ENCODE data around the gene OPCML.

The OPCML gene

GRCh38 chr11:133560472-133560855 lies 28.2 kb upstream of the OPCML start:
- TF ChIP-seq TCF4 (CRISPR knock-in tag; IDR thresholded peaks at IDR 0.05; ENCODE audit: borderline replicate concordance) = no peak
- no peak for TF ChIP-seq TSHZ2 (CRISPR knock-in tag; IDR thresholded peaks at IDR 0.05)
- TF ChIP-seq CSRNP3 (CRISPR knock-in tag; IDR thresholded peaks at IDR 0.05) = no peak
- no peak for TF ChIP-seq ISL1 (CRISPR knock-in tag; IDR thresholded peaks at IDR 0.05)
- TF ChIP-seq ZNF8 (CRISPR knock-in tag; IDR thresholded peaks at IDR 0.05) = no peak
- TF ChIP-seq ZFP30 (CRISPR knock-in tag; IDR thresholded peaks at IDR 0.05) = no peak
- TF ChIP-seq ZNF565 (CRISPR knock-in tag; conservative IDR thresholded peaks at IDR 0.05; ENCODE audit: low read depth) = no peak
- TF ChIP-seq SNAI2 (CRISPR knock-in tag; IDR thresholded peaks at IDR 0.05) = no peak
- TF ChIP-seq POU6F1 (CRISPR knock-in tag; IDR thresholded peaks at IDR 0.05; ENCODE audit: borderline replicate concordance, low read depth) = no peak
- TF ChIP-seq PATZ1 (CRISPR knock-in tag; IDR thresholded peaks at IDR 0.05; ENCODE audit: borderline replicate concordance) = no peak
- TF ChIP-seq TOX (CRISPR knock-in tag; IDR thresholded peaks at IDR 0.05; ENCODE audit: borderline replicate concordance) = no peak
- TF ChIP-seq CREB5 (CRISPR knock-in tag; IDR thresholded peaks at IDR 0.05; ENCODE audit: low read depth) = no peak
- TF ChIP-seq ESRRG (CRISPR knock-in tag; IDR thresholded peaks at IDR 0.05) = no peak
- no peak for TF ChIP-seq PPARA (CRISPR knock-in tag; IDR thresholded peaks at IDR 0.05; ENCODE audit: borderline replicate concordance)
- TF ChIP-seq ZC3H10 (CRISPR knock-in tag; IDR thresholded peaks at IDR 0.05) = no peak
- TF ChIP-seq ZNF70 (CRISPR knock-in tag; IDR thresholded peaks at IDR 0.05) = no peak
- TF ChIP-seq CSDC2 (CRISPR knock-in tag; IDR thresholded peaks at IDR 0.05) = no peak
- ATAC-seq = no peak

GRCh38 chr11:133559833-133560471 lies 27.7 kb upstream of the OPCML start:
- no peak for ATAC-seq
- TF ChIP-seq BACH2 (CRISPR knock-in tag; IDR thresholded peaks at IDR 0.05; ENCODE audit: borderline replicate concordance) = no peak
- TF ChIP-seq CREB5 (CRISPR knock-in tag; IDR thresholded peaks at IDR 0.05; ENCODE audit: low read depth) = no peak
- TF ChIP-seq ESRRG (CRISPR knock-in tag; IDR thresholded peaks at IDR 0.05) = no peak
- no peak for TF ChIP-seq ZNF70 (CRISPR knock-in tag; IDR thresholded peaks at IDR 0.05)
- no peak for TF ChIP-seq CSRNP3 (CRISPR knock-in tag; IDR thresholded peaks at IDR 0.05)
- no peak for TF ChIP-seq PATZ1 (CRISPR knock-in tag; IDR thresholded peaks at IDR 0.05; ENCODE audit: borderline replicate concordance)
- TF ChIP-seq ZNF565 (CRISPR knock-in tag; conservative IDR thresholded peaks at IDR 0.05; ENCODE audit: low read depth) = no peak
- no peak for TF ChIP-seq RARB (CRISPR knock-in tag; IDR thresholded peaks at IDR 0.05)
- TF ChIP-seq ZNF8 (CRISPR knock-in tag; IDR thresholded peaks at IDR 0.05) = no peak
- no peak for TF ChIP-seq TSHZ2 (CRISPR knock-in tag; IDR thresholded peaks at IDR 0.05)
- no peak for TF ChIP-seq SNAI2 (CRISPR knock-in tag; IDR thresholded peaks at IDR 0.05)
- TF ChIP-seq OSR1 (CRISPR knock-in tag; IDR thresholded peaks at IDR 0.05) = no peak
- TF ChIP-seq GLIS3 (CRISPR knock-in tag; IDR thresholded peaks at IDR 0.05) = no peak
- TF ChIP-seq PPARA (CRISPR knock-in tag; IDR thresholded peaks at IDR 0.05; ENCODE audit: borderline replicate concordance) = no peak
- no peak for TF ChIP-seq ZC3H10 (CRISPR knock-in tag; IDR thresholded peaks at IDR 0.05)

Data from SK-N-SH treated with all-trans-retinoic acid at 6 μM for 48 hours (cell line).